Hepatic stellate cell (primary cell): ENCODE data around the gene OPCML.
"Not testable (repeated sequence)": the region's sequence is repeated elsewhere in the genome, so short reads cannot be mapped to it uniquely, and the experiment has no call there.

Experiments used
- DNase-seq: peaks from one replicate; pipeline ENCODE4 v3.0.0; 2011; ENCODE audit warnings: low spot score

OPCML gene

DNA sequence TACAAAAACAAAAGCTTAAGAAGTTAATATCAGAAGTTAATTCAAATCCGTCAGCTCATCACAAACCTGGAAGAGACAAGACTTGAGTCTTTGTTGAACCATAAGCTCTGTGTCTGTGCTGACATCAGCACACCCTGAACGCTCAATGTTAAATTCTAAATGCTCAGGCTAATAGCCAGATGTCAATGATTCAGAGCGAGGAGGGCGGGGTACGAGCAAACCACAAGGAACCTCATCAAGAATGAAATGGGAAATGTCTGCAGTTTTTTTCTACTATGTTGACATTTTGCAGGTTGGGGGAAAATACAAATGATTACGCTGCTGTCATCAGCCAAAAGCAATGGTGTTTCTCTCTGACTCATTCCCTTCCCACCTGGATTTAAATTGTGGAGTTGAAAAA is 1104.7 kb downstream of the OPCML start:
- DNase-seq: peak; percentile 12

- DNase-seq: no peak
Measured at GRCh38 chr11:132424433-132424832, 1107.9 kb downstream of the OPCML start.

- DNase-seq: no peak
Measured at GRCh38 chr11:132423266-132423665, 1109.0 kb downstream of the OPCML start.

GRCh38 chr11:132422722-132423121 is 1109.6 kb downstream of the OPCML start:
- no peak for DNase-seq

- DNase-seq: no peak
Measured at GRCh38 chr11:132421555-132421954, 1110.7 kb downstream of the OPCML start.

DNA sequence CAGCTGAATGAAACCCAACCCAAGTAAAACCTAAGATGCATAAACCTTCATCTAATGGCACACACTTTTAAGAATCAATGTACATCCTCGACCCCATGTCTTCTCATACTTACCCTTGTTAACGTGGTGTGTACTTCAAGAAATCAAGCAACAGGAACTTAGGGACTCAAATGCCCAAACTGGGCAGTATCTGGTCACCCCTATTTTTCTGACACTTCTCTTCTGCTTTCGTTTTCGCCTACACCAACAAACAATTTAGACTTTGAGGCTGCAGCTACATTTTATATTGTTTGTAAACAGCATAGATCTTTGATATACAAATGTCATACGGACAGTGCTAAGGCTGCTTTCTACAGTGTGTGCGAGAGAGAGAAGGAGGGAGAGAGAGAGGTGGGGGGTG is 1117.8 kb downstream of the OPCML start:
- DNase-seq: no peak

DNA sequence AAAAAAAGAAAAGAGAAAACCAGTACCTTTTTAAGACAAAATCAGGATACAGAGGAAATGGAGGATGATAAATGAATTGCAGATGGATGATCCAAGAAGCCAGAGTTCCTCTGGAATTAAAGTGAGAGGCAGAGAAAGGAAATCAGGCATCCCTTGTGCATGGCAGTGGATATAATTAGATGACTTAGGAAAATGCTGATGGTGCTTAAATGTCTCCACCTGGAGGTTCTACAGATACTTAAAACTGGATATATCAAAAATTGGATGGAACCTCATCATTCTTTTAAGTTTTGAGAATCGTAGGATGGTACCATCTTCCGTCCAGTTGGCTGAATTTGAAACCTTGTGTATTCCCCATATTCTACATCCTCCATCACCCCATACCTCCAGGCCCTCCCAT is 1121.9 kb downstream of the OPCML start:
- no peak for DNase-seq

DNA sequence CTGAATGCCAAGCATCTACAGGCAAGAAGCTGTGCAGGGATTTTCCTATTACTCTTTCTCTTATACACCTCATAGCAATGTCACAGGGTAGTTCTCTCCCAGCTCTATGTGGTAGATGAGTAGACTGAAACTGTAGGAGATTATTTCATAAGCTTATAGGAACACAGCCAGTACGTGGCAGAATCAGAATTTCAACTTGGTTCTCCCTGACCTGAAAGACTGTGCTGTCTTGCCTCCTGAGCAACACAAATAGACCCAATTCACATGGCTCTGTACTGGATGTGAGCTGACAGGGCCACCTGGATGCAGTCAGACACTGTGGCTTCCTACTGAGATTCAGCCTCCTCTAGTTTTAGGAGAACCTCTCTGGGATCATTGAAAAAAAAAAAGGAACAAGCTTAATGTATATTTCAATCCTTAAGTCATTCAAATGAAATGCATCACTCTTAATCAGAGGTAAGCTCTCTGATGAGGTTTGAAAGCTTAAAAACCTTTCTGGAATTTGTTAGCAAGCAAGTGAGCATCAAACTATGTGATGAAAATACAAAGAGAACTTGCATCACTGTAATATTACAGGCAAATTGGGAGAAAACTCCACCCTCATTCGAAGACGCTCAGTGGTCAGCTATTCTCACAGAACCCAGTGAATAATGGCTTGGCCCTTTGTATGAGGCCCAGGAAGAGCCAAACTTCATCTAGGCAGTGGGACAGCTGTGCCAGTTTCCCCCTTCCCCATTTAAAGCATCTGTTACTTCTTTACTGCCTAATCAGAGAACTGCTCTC is 1122.5 kb downstream of the OPCML start:
- no peak for DNase-seq

GRCh38 chr11:132408877-132409276 is 1123.4 kb downstream of the OPCML start:
- DNase-seq: no peak

- no peak for DNase-seq
Measured at GRCh38 chr11:132405728-132406127, 1126.6 kb downstream of the OPCML start.

GRCh38 chr11:132402071-132402684 is 1130.1 kb downstream of the OPCML start:
- peak; percentile 33 for DNase-seq

DNA sequence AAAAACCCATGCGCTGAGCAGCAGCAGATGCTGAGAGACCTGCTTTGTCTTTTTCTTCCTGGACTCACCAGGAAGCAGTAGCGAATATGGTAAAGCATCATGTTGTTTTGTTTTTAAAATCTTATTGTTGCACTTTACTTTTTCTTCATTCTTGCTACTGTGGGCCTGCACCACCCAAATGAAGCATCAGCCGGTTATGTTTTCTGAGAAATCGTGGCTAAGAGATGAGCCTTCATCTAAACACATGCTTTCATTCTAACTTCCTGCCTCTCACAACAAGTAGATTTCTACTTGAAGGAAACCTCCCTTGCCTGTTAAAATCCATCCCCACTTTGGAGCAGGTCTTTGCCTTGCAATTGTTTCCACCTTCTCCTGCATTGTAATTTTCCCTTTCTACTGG is 1136.0 kb downstream of the OPCML start:
- DNase-seq: no peak

- DNase-seq: no peak
Measured at GRCh38 chr11:132395434-132395833, 1136.9 kb downstream of the OPCML start.

DNA sequence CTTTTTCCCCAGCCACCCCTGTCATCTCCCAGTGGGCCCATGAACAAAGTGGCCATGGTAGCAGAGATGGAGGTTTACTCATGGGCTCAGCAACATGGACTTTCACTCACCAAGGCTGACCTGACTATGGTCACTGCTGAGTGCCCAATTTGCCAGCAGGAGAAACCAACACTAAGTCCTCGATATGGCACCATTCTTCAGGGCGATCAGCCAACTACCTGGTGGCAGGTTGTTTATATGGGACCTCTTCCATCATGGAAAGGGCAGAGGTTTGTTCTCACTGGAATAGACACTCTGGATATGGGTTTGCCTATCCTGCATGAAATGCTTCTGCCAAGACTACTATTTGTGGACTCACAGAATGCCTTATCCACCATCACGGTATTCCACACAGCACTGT is 1152.8 kb downstream of the OPCML start:
- no peak for DNase-seq

DNA sequence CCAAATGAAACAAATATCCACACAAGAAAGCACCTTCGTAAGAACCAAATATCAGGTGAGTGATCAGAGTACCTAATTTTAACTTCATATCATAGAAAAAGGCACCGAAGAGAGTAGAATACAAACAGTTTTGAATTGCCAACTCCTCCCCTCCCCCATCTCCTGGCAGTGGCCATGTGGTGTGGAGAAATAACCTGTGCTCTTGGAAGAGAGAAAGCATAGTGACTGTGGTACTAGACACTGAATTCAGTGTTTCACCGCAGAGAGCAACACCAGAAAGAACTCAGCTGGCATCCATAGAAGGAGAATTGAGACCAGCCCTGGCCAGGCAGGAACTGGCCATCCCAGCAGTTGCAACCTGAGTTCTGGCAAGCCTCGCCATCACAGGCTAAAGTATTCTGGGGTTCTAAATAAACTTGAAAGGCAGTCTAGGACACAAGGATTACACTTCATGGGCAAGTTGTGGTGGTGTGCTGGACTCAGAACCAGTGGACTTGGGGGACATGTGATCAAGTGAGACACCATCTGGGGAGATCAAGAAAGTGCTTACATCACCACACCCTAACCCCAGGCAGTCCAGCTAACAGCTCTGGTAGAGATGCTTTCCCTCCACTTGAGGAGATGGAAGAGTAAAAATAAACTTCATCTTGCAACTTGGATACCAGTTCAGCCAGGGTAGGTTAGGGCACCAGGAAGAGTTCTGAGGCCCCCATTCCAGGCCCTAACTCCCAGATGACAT is 1158.7 kb downstream of the OPCML start:
- DNase-seq: no peak

DNA sequence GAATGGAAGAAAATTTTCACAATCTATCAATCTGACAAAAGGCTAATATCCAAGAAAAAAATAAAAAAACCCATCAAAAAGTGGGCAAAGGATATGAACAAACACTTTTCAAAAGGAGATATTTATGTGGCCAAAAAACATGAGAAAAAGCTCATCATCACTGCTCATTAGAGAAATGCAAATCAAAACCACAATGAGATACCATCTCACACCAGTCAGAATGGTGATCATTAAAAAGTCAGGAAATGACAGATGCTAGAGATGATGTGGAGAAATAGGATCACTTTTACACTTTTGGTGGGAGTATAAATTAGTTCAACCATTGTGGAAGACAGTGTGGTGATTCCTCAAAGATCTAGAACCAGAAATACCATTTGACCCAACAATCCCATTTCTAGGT is 1162.2 kb downstream of the OPCML start:
- DNase-seq: not testable (repeated sequence)

GRCh38 chr11:132367293-132367692 is 1165.0 kb downstream of the OPCML start:
- no peak for DNase-seq

- DNase-seq: no peak
Measured at GRCh38 chr11:132365650-132366049, 1166.7 kb downstream of the OPCML start.
